ENCODE data around the gene TULP1. TPM values are rescaled to one million over a fixed set of nuclear protein-coding genes. Genes with fewer than 3 reads are reported as not detected.

TULP1 gene
- total and polyA plus RNA-seq, 2 of the 13 experiments (the other 11 are each of a cell fraction or from before 2014, with no cell fraction given), result not detected

- TF ChIP-seq TEF (CRISPR knock-in tag; IDR thresholded peaks at IDR 0.05) (no peak), ZBTB40 (IDR thresholded peaks at IDR 0.05) (no peak), ZBTB40 (CRISPR knock-in tag; IDR thresholded peaks at IDR 0.05) (no peak), THAP11 (CRISPR knock-in tag; IDR thresholded peaks at IDR 0.05) (0 out of 2 replicates have a peak, but pooled peaks have one; percentile 5), HNRNPL (IDR thresholded peaks at IDR 0.05; ENCODE audit: low read depth, low read length) (no peak), AHR (CRISPR knock-in tag; IDR thresholded peaks at IDR 0.05) (no peak), ZNF354B (CRISPR knock-in tag; IDR thresholded peaks at IDR 0.05) (no peak), ZNF350 (CRISPR knock-in tag; IDR thresholded peaks at IDR 0.05; ENCODE audit: borderline replicate concordance, low read depth) (no peak), PITX1 (CRISPR knock-in tag; IDR thresholded peaks at IDR 0.05) (no peak), ZNF343 (CRISPR knock-in tag; IDR thresholded peaks at IDR 0.05) (no peak), SP4 (CRISPR knock-in tag; IDR thresholded peaks at IDR 0.05) (no peak), ZNF138 (CRISPR knock-in tag; IDR thresholded peaks at IDR 0.05; ENCODE audit: low read depth) (no peak)
- TF ChIP-seq, protein P1, sequence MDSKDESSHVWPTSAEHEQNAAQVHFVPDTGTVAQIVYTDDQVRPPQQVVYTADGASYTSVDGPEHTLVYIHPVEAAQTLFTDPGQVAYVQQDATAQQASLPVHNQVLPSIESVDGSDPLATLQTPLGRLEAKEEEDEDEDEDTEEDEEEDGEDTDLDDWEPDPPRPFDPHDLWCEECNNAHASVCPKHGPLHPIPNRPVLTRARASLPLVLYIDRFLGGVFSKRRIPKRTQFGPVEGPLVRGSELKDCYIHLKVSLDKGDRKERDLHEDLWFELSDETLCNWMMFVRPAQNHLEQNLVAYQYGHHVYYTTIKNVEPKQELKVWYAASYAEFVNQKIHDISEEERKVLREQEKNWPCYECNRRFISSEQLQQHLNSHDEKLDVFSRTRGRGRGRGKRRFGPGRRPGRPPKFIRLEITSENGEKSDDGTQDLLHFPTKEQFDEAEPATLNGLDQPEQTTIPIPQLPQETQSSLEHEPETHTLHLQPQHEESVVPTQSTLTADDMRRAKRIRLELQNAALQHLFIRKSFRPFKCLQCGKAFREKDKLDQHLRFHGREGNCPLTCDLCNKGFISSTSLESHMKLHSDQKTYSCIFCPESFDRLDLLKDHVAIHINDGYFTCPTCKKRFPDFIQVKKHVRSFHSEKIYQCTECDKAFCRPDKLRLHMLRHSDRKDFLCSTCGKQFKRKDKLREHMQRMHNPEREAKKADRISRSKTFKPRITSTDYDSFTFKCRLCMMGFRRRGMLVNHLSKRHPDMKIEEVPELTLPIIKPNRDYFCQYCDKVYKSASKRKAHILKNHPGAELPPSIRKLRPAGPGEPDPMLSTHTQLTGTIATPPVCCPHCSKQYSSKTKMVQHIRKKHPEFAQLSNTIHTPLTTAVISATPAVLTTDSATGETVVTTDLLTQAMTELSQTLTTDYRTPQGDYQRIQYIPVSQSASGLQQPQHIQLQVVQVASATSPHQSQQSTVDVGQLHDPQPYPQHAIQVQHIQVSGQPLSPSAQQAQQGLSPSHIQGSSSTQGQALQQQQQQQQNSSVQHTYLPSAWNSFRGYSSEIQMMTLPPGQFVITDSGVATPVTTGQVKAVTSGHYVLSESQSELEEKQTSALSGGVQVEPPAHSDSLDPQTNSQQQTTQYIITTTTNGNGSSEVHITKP (CRISPR knock-in tag; IDR thresholded peaks at IDR 0.05; ENCODE audit: low read depth), result no peak
- TF ChIP-seq, protein P2, sequence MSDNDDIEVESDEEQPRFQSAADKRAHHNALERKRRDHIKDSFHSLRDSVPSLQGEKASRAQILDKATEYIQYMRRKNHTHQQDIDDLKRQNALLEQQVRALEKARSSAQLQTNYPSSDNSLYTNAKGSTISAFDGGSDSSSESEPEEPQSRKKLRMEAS (IDR thresholded peaks at IDR 0.05), result peak; percentile 10; the same call in 1 of the 2 replicates
- TF ChIP-seq, protein P3, sequence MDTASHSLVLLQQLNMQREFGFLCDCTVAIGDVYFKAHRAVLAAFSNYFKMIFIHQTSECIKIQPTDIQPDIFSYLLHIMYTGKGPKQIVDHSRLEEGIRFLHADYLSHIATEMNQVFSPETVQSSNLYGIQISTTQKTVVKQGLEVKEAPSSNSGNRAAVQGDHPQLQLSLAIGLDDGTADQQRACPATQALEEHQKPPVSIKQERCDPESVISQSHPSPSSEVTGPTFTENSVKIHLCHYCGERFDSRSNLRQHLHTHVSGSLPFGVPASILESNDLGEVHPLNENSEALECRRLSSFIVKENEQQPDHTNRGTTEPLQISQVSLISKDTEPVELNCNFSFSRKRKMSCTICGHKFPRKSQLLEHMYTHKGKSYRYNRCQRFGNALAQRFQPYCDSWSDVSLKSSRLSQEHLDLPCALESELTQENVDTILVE (CRISPR knock-in tag; IDR thresholded peaks at IDR 0.05), result no peak
Measured at GRCh38 chr6:35496841-35497570, 15.7 kb downstream of the TULP1 start, which contains the start of gene TEAD3 (continued).
